Activated naive CD8-positive, alpha-beta T cell treated with anti-CD3 and anti-CD28 coated beads, Interleukin-2, amount 50 U/mL, for 24 hours (primary cell): ENCODE measurements around the gene DAP.

Experiments
- ATAC-seq: fragments of 150-1000 bp; cut with Tn5 transposase; one replicate; pipeline ENCODE4 v1.10.0; 2021
- DNase-seq: peaks from one replicate; pipeline ENCODE4 v3.0.0; 2021
- H3K27ac Mint-ChIP-seq: one replicate; pipeline ENCODE4 v1.8.0; 2021; ENCODE audit warnings: mild to moderate bottlenecking, mixed read lengths
- H3K27me3 Mint-ChIP-seq: one replicate; pipeline ENCODE4 v1.8.0; 2021; ENCODE audit warnings: mixed read lengths
- H3K36me3 Mint-ChIP-seq: one replicate; pipeline ENCODE4 v1.8.0; 2021; ENCODE audit warnings: low read depth, mixed read lengths
- H3K4me1 Mint-ChIP-seq: one replicate; pipeline ENCODE4 v1.8.0; 2021; ENCODE audit warnings: mixed read lengths
- H3K4me3 Mint-ChIP-seq: one replicate; pipeline ENCODE4 v1.8.0; 2021; ENCODE audit warnings: mild to moderate bottlenecking, moderate library complexity, mixed read lengths
- H3K9me3 Mint-ChIP-seq: one replicate; pipeline ENCODE4 v1.8.0; 2021; ENCODE audit warnings: mixed read lengths

The DAP gene

GRCh38 chr5:10775646-10776045 is 14.6 kb upstream of the DAP start:
- Mint-ChIP-seq H3K27ac (no peak overlapping the region), H3K4me3 (no peak overlapping the region), H3K27me3 (no peaks in the 10 kb centered on the region), H3K4me1 (no peaks in the 10 kb centered on the region), H3K9me3 (no peaks in the 10 kb centered on the region), H3K36me3 (peaks cover 1% of the 10 kb centered on the region)
- DNase-seq: no peak
- ATAC-seq: no peak

DNA sequence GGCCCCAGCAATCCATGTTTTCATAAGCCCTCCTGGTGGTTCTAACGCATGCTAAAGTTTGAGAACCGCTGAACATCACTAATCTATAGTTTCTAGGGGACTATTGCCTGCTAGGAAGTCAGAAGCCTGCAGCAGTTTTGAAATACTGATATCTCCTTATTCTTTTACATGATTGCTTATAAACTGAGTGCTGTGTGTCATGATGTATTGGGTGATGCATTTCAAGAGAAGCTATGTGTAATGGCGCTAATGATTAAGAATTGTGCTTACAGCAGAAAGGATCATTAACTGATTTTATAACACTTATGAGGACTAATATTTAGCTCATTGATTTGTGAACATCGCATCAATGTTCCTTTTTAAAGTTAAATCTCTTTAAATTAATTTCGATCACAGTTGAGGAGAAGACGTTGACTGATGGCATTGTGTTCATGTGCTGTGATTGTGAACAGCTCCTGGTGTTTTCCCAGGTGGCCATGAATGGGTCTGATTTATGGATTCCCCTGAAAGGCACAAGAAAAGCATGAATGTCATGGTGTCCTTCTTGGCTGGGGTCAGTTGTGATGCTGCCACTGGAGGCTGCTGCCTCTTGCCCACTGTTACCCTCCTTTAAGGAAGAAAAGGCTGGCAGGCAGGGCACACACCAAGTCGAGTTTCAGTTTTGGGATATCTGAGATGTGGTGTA is 12.0 kb upstream of the DAP start:
- H3K36me3 Mint-ChIP-seq: no peaks in the 10 kb centered on the region
- no peak overlapping the region for H3K4me3 Mint-ChIP-seq
- DNase-seq (no peak), ATAC-seq (no peak)
- H3K27me3 Mint-ChIP-seq: no peaks in the 10 kb centered on the region
- no peak overlapping the region for H3K27ac Mint-ChIP-seq
- peaks cover under 1% of the 10 kb centered on the region for H3K4me1 Mint-ChIP-seq
- no peaks in the 10 kb centered on the region for H3K9me3 Mint-ChIP-seq

GRCh38 chr5:10768328-10768899 is 7.4 kb upstream of the DAP start:
- Mint-ChIP-seq H3K27ac (no peak overlapping the region), H3K36me3 (no peaks in the 10 kb centered on the region), H3K27me3 (peaks cover 3% of the 10 kb centered on the region), H3K9me3 (no peaks in the 10 kb centered on the region), H3K4me1 (peaks cover 17% of the 10 kb centered on the region), H3K4me3 (no peak overlapping the region)
- no peak for DNase-seq
- ATAC-seq: no peak

DNA sequence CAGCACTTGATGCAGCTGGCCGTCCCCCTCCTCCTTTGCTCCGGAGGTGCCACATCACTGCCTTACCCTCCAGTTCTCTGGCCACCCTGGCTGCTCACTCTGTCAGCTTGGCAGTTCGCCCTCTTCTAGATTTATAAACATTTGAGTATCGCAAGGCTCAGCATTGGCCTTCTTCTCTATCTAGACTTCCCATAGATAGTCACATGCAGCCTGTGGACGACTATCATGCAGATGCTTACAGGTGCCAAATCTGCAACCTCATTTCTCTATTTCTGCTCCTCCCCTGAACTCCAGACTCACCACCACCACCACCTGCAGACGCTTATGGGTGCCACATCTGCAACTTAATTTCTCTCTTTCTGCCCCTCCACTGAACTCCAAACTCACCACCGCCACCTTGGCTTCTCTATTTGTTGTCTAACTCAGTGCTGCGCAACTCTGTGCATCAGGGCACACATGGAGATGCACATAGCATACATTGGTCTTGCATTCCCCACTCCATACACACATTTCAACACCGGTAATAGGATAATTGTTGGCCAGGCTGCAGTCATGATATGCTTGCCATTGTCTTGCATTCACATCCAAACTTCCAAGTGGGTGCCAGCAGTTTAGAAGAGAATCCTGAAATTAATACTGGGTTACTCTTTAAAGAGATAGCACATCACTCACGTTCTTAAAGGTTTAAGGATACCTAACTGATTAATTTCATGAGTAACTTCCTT is 1.9 kb upstream of the DAP start:
- no peak overlapping the region for H3K4me3 Mint-ChIP-seq
- no peak for DNase-seq
- peaks cover 57% of the 10 kb centered on the region for H3K4me1 Mint-ChIP-seq
- H3K9me3 Mint-ChIP-seq: no peaks in the 10 kb centered on the region
- ATAC-seq: no peak
- H3K36me3 Mint-ChIP-seq: peaks cover 9% of the 10 kb centered on the region
- H3K27ac Mint-ChIP-seq: no peak overlapping the region
- H3K27me3 Mint-ChIP-seq: peaks cover 3% of the 10 kb centered on the region

DNA sequence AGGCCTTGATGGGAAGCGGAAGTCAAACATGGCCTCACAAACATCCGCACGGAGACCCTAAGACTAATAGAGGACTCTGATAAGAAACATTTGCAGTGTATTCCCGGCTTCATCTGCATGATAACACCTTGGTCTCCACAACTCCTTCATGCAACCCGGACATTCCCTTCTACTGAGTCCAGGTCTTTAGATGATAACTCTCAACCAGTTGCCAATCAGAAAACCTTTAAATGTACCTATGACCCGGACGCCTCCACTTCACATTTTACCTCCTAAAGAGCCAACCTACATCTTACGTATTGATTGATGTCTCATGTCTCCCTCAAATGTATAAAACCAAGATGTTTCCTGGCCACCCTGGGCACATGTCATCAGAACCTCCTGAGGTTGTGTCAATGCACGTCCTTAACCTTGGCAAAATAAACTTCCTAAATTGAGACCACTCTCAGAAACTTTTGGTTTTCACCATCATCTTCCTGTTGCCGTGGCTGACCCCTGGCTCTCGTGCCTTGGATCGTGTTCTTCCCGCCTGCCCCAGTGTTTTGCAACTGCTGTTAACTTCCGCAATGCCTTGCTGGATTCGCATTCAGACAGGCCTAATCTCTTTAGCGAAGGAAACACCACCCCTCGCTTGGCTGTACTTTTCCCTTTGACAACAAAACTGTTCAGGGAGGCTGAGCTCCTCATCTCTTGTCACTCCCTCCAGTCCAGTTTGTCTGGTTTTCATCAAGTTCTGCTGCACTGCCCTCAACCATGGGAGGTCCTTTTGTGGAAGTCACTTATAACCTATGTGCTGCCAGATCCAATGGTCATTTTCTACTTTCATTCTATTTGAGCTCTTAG is 1.1 kb upstream of the DAP start:
- peak overlapping the region; percentile 72 for H3K27ac Mint-ChIP-seq
- ATAC-seq: no peak
- DNase-seq: no peak
- peaks cover 9% of the 10 kb centered on the region for H3K36me3 Mint-ChIP-seq
- H3K9me3 Mint-ChIP-seq: no peaks in the 10 kb centered on the region
- H3K4me3 Mint-ChIP-seq: peak overlapping the region; percentile 87
- H3K27me3 Mint-ChIP-seq: peaks cover 3% of the 10 kb centered on the region
- H3K4me1 Mint-ChIP-seq: peaks cover 65% of the 10 kb centered on the region

DNA sequence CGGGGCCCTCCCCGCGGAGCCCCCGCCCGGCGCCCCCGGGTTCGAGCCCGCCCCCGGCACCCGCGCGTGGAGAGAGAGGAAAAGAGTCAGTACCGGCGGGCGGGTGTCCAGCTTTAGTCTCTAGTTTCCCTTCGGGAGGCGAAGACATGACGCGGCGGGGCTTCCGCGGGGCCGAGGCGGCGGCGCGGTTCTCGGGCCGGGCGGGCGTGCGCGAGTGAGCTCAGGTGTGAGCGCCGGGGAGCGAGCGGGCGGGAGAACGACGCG is 181 bp downstream of the DAP start:
- no peak overlapping the region for H3K27ac Mint-ChIP-seq
- H3K36me3 Mint-ChIP-seq: peaks cover 10% of the 10 kb centered on the region
- peak overlapping the region; percentile 87 for H3K4me3 Mint-ChIP-seq
- ATAC-seq: no peak
- peaks cover 78% of the 10 kb centered on the region for H3K4me1 Mint-ChIP-seq
- H3K27me3 Mint-ChIP-seq: no peaks in the 10 kb centered on the region
- DNase-seq: no peak
- no peaks in the 10 kb centered on the region for H3K9me3 Mint-ChIP-seq

GRCh38 chr5:10760096-10760920 is 726 bp downstream of the DAP start:
- no peaks in the 10 kb centered on the region for H3K27me3 Mint-ChIP-seq
- H3K4me3 Mint-ChIP-seq: peak overlapping the region; percentile 87
- peaks cover 13% of the 10 kb centered on the region for H3K36me3 Mint-ChIP-seq
- H3K27ac Mint-ChIP-seq: peak overlapping the region; percentile 92
- ATAC-seq (peak; percentile 38), DNase-seq (peak; percentile 46)
- peaks cover 76% of the 10 kb centered on the region for H3K4me1 Mint-ChIP-seq
- H3K9me3 Mint-ChIP-seq: no peaks in the 10 kb centered on the region

GRCh38 chr5:10759111-10759510 is 1.9 kb downstream of the DAP start:
- ATAC-seq (no peak), DNase-seq (no peak)
- Mint-ChIP-seq H3K4me1 (peaks cover 71% of the 10 kb centered on the region), H3K9me3 (no peaks in the 10 kb centered on the region), H3K27me3 (no peaks in the 10 kb centered on the region), H3K4me3 (peak overlapping the region; percentile 87), H3K27ac (no peak overlapping the region), H3K36me3 (peaks cover 15% of the 10 kb centered on the region)

- Mint-ChIP-seq H3K27me3 (no peaks in the 10 kb centered on the region), H3K27ac (peak overlapping the region; percentile 3), H3K9me3 (no peaks in the 10 kb centered on the region), H3K36me3 (peaks cover 17% of the 10 kb centered on the region), H3K4me1 (peaks cover 67% of the 10 kb centered on the region), H3K4me3 (no peak overlapping the region)
- no peak for DNase-seq
- no peak for ATAC-seq
Measured at GRCh38 chr5:10757922-10758555, 3.0 kb downstream of the DAP start.

GRCh38 chr5:10757043-10757442 is 4.0 kb downstream of the DAP start:
- no peaks in the 10 kb centered on the region for H3K9me3 Mint-ChIP-seq
- H3K4me3 Mint-ChIP-seq: no peak overlapping the region
- H3K27ac Mint-ChIP-seq: peak overlapping the region; percentile 68
- H3K4me1 Mint-ChIP-seq: peaks cover 57% of the 10 kb centered on the region
- DNase-seq (no peak), ATAC-seq (no peak)
- no peaks in the 10 kb centered on the region for H3K27me3 Mint-ChIP-seq
- H3K36me3 Mint-ChIP-seq: peaks cover 17% of the 10 kb centered on the region

DNA sequence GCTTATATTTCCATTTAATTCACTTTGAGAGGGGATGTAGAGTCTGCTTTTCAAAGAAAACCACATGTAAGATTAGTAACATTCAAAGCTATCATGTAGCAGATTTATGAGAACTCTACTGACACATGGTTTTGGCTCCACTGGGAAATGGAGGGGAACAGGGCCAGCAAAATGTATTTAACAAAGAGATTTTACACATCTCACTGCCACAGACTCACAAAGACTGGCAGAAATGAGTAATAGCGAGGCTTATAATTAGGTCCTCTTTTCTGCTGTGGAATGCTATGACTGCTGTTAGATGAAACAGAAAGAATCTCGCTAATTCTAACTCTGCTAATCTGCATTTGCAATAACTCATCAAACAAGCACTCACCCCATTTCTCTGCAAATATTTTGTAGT is 4.5 kb downstream of the DAP start:
- ATAC-seq (peak; percentile 6), DNase-seq (no peak)
- no peaks in the 10 kb centered on the region for H3K27me3 Mint-ChIP-seq
- peak overlapping the region; percentile 68 for H3K27ac Mint-ChIP-seq
- no peaks in the 10 kb centered on the region for H3K9me3 Mint-ChIP-seq
- H3K4me3 Mint-ChIP-seq: no peak overlapping the region
- peaks cover 17% of the 10 kb centered on the region for H3K36me3 Mint-ChIP-seq
- peaks cover 53% of the 10 kb centered on the region for H3K4me1 Mint-ChIP-seq

DNA sequence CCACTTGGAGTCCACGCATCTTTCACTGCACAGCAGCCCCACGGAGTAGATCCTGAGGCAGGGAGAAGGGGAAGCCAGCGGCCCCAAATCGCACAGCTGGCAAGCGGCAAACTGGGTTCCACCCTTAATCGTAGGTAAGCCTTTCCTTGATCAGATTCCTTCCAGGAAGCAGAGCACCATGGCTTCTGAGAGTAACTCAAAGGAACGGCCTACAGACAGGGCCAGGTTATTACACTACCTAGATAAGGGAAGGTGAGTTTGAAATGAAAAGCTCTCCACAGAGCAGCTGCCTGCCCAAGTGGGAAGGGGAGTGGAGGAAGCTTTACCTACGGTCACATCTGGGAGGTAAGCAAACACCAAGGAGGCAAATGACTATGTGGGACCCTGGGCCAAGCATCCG is 7.9 kb downstream of the DAP start:
- H3K27me3 Mint-ChIP-seq: no peaks in the 10 kb centered on the region
- H3K36me3 Mint-ChIP-seq: peaks cover 8% of the 10 kb centered on the region
- H3K9me3 Mint-ChIP-seq: no peaks in the 10 kb centered on the region
- ATAC-seq: no peak
- DNase-seq: no peak
- H3K4me3 Mint-ChIP-seq: no peak overlapping the region
- peaks cover 30% of the 10 kb centered on the region for H3K4me1 Mint-ChIP-seq
- no peak overlapping the region for H3K27ac Mint-ChIP-seq

- H3K4me1 Mint-ChIP-seq: peaks cover 23% of the 10 kb centered on the region
- no peak for ATAC-seq
- no peak overlapping the region for H3K27ac Mint-ChIP-seq
- no peak overlapping the region for H3K4me3 Mint-ChIP-seq
- H3K36me3 Mint-ChIP-seq: peaks cover 8% of the 10 kb centered on the region
- DNase-seq: no peak
- no peaks in the 10 kb centered on the region for H3K27me3 Mint-ChIP-seq
- no peaks in the 10 kb centered on the region for H3K9me3 Mint-ChIP-seq
Measured at GRCh38 chr5:10752451-10752850, 8.6 kb downstream of the DAP start.

DNA sequence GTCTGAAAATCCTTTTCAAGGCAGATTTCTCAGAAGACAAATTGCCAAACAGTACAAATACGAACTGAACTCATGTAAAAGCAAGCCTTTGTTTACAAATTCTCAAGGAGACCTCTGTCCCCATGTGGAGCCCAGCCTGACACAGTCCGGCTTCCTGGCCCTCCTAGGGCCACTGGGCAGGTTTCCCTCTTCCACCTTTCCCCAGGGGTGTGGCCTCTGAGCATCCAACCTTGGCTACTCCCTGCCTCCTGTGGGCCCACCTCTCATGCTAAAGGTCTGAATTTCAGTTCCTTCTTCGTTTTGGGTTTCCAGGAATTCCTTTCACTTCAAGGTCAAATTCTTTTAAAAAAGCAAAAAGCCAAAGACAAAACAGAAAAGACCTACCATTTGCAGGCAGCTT is 10.1 kb downstream of the DAP start:
- Mint-ChIP-seq H3K9me3 (no peaks in the 10 kb centered on the region), H3K4me1 (peaks cover 11% of the 10 kb centered on the region), H3K27ac (no peak overlapping the region), H3K4me3 (no peak overlapping the region), H3K27me3 (no peaks in the 10 kb centered on the region), H3K36me3 (peaks cover 18% of the 10 kb centered on the region)
- ATAC-seq: no peak
- DNase-seq: no peak
